HUES64 (cell line): ENCODE measurements around the gene NOG.
A peak's percentile ranks its signal among the peaks of the same experiment; 100 is the strongest.

Source experiments
- H3K27ac ChIP-seq: 2 replicates; pipeline ENCODE4 v1.7.0; 2013; ENCODE audit warnings: low read depth, low read length, inconsistent platforms
- H3K27me3 ChIP-seq: 2 replicates; pipeline ENCODE4 v1.6.1; 2013; ENCODE audit warnings: mild to moderate bottlenecking, low read length; ENCODE audit not compliant: insufficient read depth
- H3K36me3 ChIP-seq: 2 replicates; pipeline ENCODE4 v1.6.1; 2013; ENCODE audit warnings: mild to moderate bottlenecking, low read length; ENCODE audit not compliant: insufficient read depth
- H3K4me1 ChIP-seq: 2 replicates; pipeline ENCODE4 v1.6.1; 2013; ENCODE audit warnings: mild to moderate bottlenecking, low read length, moderate library complexity; ENCODE audit not compliant: insufficient read depth
- H3K4me3 ChIP-seq: 2 replicates; pipeline ENCODE4 v1.5.1; 2013; ENCODE audit warnings: mild to moderate bottlenecking, low read length, moderate library complexity
- H3K9ac ChIP-seq: 2 replicates; pipeline ENCODE4 v1.6.1; 2013; ENCODE audit warnings: mild to moderate bottlenecking, low read depth, low read length
- H3K9me3 ChIP-seq: 2 replicates; pipeline ENCODE4 v1.6.1; 2013; ENCODE audit warnings: low read depth, low read length; ENCODE audit not compliant: insufficient read depth
- WGBS: fragments of 150-250, 120-280 bp; methylation state at CpG from one replicate; pipeline ENCODE4 v1.1.7; 2013; ENCODE audit warnings: missing lambda C conversion rate; 5-methylcytosine and 5-hydroxymethylcytosine counted together

NOG gene

GRCh38 chr17:56597495-56597990 lies 4.0 kb downstream of the NOG start:
- under 1% methylated on average over 34 of the region's 41 CpGs for WGBS
- no peak overlapping the region for H3K27ac ChIP-seq
- no peaks in the 10 kb centered on the region for H3K9me3 ChIP-seq
- H3K9ac ChIP-seq, result peak overlapping the region; percentile 33; the same call in 1 of the 2 replicates
- peaks cover 65% of the 10 kb centered on the region for H3K27me3 ChIP-seq
- H3K4me3 ChIP-seq, result peak overlapping the region; percentile 63
- H3K36me3 ChIP-seq, result no peaks in the 10 kb centered on the region
- peaks cover 21% of the 10 kb centered on the region for H3K4me1 ChIP-seq

GRCh38 chr17:56598466-56598865 lies 5.0 kb downstream of the NOG start:
- Histone ChIP-seq H3K9ac (no peak overlapping the region), H3K27me3 (peaks cover 65% of the 10 kb centered on the region), H3K4me1 (peaks cover 21% of the 10 kb centered on the region), H3K9me3 (no peaks in the 10 kb centered on the region), H3K4me3 (no peak overlapping the region), H3K36me3 (no peaks in the 10 kb centered on the region), H3K27ac (no peak overlapping the region)
- 41% methylated on average over 5 of the region's 5 CpGs for WGBS

GRCh38 chr17:56599088-56599487 lies 5.6 kb downstream of the NOG start:
- Histone ChIP-seq H3K27me3 (peaks cover 61% of the 10 kb centered on the region), H3K4me1 (peaks cover 21% of the 10 kb centered on the region), H3K9ac (no peak overlapping the region), H3K36me3 (no peaks in the 10 kb centered on the region), H3K27ac (no peak overlapping the region), H3K4me3 (no peak overlapping the region), H3K9me3 (no peaks in the 10 kb centered on the region)
- 89% methylated on average over 4 of the region's 4 CpGs for WGBS

GRCh38 chr17:56599566-56599965 lies 6.1 kb downstream of the NOG start:
- H3K27me3 ChIP-seq, result peaks cover 56% of the 10 kb centered on the region
- H3K4me1 ChIP-seq, result peaks cover 21% of the 10 kb centered on the region
- no peak overlapping the region for H3K9ac ChIP-seq
- WGBS, result 91% methylated on average over 1 of the region's 1 CpG
- H3K9me3 ChIP-seq, result no peaks in the 10 kb centered on the region
- H3K36me3 ChIP-seq, result no peaks in the 10 kb centered on the region
- H3K27ac ChIP-seq, result no peak overlapping the region
- no peak overlapping the region for H3K4me3 ChIP-seq

- Histone ChIP-seq H3K9ac (no peak overlapping the region), H3K27me3 (peaks cover 49% of the 10 kb centered on the region), H3K9me3 (no peaks in the 10 kb centered on the region), H3K36me3 (no peaks in the 10 kb centered on the region), H3K4me3 (no peak overlapping the region), H3K4me1 (peaks cover 19% of the 10 kb centered on the region), H3K27ac (no peak overlapping the region)
- 100% methylated on average over 1 of the region's 1 CpG for WGBS
These were observed 6.8 kb downstream of the NOG start for GRCh38 chr17:56600256-56600655.

- Histone ChIP-seq H3K9ac (no peak overlapping the region), H3K9me3 (no peaks in the 10 kb centered on the region), H3K4me1 (peaks cover 17% of the 10 kb centered on the region), H3K27me3 (peaks cover 37% of the 10 kb centered on the region), H3K27ac (no peak overlapping the region), H3K4me3 (no peak overlapping the region), H3K36me3 (no peaks in the 10 kb centered on the region)
- 94% methylated on average over 1 of the region's 1 CpG for WGBS
These were observed 8.1 kb downstream of the NOG start for GRCh38 chr17:56601591-56601990.

- WGBS, result 84% methylated on average over 8 of the region's 8 CpGs
- Histone ChIP-seq H3K9ac (no peak overlapping the region), H3K27ac (no peak overlapping the region), H3K36me3 (no peaks in the 10 kb centered on the region), H3K9me3 (no peaks in the 10 kb centered on the region), H3K4me3 (no peak overlapping the region), H3K27me3 (peaks cover 30% of the 10 kb centered on the region), H3K4me1 (peaks cover 14% of the 10 kb centered on the region)
These were observed 9.0 kb downstream of the NOG start for GRCh38 chr17:56602292-56603130.

GRCh38 chr17:56603486-56604238 lies 10.2 kb downstream of the NOG start:
- Histone ChIP-seq H3K9me3 (no peaks in the 10 kb centered on the region), H3K27ac (no peak overlapping the region), H3K4me3 (no peak overlapping the region), H3K9ac (no peak overlapping the region), H3K27me3 (peaks cover 18% of the 10 kb centered on the region), H3K4me1 (peaks cover 3% of the 10 kb centered on the region), H3K36me3 (no peaks in the 10 kb centered on the region)
- WGBS, result 49% methylated on average over 7 of the region's 7 CpGs

GRCh38 chr17:56604691-56605290 lies 11.3 kb downstream of the NOG start:
- Histone ChIP-seq H3K4me3 (no peak overlapping the region), H3K27ac (no peak overlapping the region), H3K9me3 (no peaks in the 10 kb centered on the region), H3K4me1 (no peaks in the 10 kb centered on the region), H3K27me3 (peaks cover 7% of the 10 kb centered on the region), H3K36me3 (no peaks in the 10 kb centered on the region), H3K9ac (no peak overlapping the region)
- WGBS, result 95% methylated on average over 1 of the region's 1 CpG

- 86% methylated on average over 3 of the region's 4 CpGs for WGBS
- no peaks in the 10 kb centered on the region for H3K36me3 ChIP-seq
- H3K4me1 ChIP-seq, result no peaks in the 10 kb centered on the region
- no peak overlapping the region for H3K9ac ChIP-seq
- H3K4me3 ChIP-seq, result no peak overlapping the region
- H3K9me3 ChIP-seq, result no peaks in the 10 kb centered on the region
- no peaks in the 10 kb centered on the region; the same call in 1 of the 2 replicates for H3K27me3 ChIP-seq
- no peak overlapping the region for H3K27ac ChIP-seq
These were observed 15.4 kb downstream of the NOG start for GRCh38 chr17:56608944-56609343.

GRCh38 chr17:56610321-56610720 lies 16.8 kb downstream of the NOG start:
- no peaks in the 10 kb centered on the region for H3K4me1 ChIP-seq
- no peaks in the 10 kb centered on the region for H3K27me3 ChIP-seq
- H3K4me3 ChIP-seq, result no peak overlapping the region
- H3K36me3 ChIP-seq, result no peaks in the 10 kb centered on the region
- no peak overlapping the region for H3K9ac ChIP-seq
- H3K27ac ChIP-seq, result no peak overlapping the region
- 91% methylated on average over 2 of the region's 3 CpGs for WGBS
- H3K9me3 ChIP-seq, result no peaks in the 10 kb centered on the region
